Renal pelvis (tissue), 12 donors: ENCODE data around the gene IL12RB1. TPM values are rescaled to one million over a fixed set of nuclear protein-coding genes. Genes with fewer than 3 reads are reported as not detected.

Experiments used
- DNase-seq: peaks from one replicate; pipeline ENCODE4 v3.0.0-alpha.2; 2013
- long read RNA-seq, 16 experiments: transcript quantifications; one replicate each; lab custom pipeline, GENCODE V29; 2026
- polyA plus RNA-seq, 3 donors: library from polyadenylated mRNA; unstranded; fragments of 120-200 nt; gene quantifications; one replicate each; pipeline ENCODE4 v1.2.1, GENCODE V29; 2013; ENCODE audit not compliant: insufficient read length in 3 of 3

The IL12RB1 gene
- polyA plus RNA-seq, result under 1 TPM; 0.18 to 0.27 (median 0.24) TPM
- long read RNA-seq, donor 1, result 0 reads
- long read RNA-seq, donor 2, result 0 reads
- long read RNA-seq, donor 3, result 0 reads
- long read RNA-seq, donor 4, result 0 reads
- long read RNA-seq, donor 5, result 0 reads
- long read RNA-seq, donor 6, result 0 reads
- long read RNA-seq, donor 7, result 0 reads
- long read RNA-seq, donor 8, result 0 reads
- long read RNA-seq, donor 9, result 0 reads
- long read RNA-seq, donor 10, result 0 reads
- long read RNA-seq, donor 11, result 0 reads
- long read RNA-seq, donor 12, result 0 reads
- long read RNA-seq, donor 13, result 0 reads
- long read RNA-seq, donor 14, result 0 reads
- long read RNA-seq, donor 15, result 0 reads
- long read RNA-seq, donor 16, result 0 reads

DNA sequence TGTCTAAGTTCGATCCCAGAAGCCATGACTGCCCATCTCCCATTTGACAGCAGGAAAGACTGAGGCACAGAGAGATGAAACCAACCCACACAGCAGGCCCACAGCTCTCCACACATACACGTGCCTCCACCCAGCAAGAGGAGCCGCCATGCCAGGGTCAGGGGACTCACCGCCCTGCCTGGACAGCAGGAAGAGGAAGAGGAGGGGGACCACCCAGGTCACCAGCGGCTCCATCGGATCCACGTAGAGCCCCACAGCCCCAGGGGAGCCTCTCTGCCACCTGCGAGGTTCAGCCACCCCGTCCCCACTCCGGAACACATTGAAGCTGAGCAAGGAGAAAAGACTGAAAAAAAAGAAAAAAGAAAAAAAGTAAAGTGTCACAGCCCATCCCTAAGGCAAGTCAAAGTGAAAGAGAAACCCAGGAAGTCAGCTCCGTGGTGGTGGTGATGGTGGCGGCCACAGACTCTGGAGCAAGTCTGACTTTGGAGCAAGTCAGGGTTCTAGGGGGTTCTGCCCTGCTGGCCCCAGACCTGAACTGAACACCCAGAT lies at the start of gene IL12RB1:
Gene IL12RB1 (minus strand): TSS at position 345 of the 549 bp plus-strand sequence. CDS start 111 bp downstream, at position 234.
- DNase-seq, result no peak

DNA sequence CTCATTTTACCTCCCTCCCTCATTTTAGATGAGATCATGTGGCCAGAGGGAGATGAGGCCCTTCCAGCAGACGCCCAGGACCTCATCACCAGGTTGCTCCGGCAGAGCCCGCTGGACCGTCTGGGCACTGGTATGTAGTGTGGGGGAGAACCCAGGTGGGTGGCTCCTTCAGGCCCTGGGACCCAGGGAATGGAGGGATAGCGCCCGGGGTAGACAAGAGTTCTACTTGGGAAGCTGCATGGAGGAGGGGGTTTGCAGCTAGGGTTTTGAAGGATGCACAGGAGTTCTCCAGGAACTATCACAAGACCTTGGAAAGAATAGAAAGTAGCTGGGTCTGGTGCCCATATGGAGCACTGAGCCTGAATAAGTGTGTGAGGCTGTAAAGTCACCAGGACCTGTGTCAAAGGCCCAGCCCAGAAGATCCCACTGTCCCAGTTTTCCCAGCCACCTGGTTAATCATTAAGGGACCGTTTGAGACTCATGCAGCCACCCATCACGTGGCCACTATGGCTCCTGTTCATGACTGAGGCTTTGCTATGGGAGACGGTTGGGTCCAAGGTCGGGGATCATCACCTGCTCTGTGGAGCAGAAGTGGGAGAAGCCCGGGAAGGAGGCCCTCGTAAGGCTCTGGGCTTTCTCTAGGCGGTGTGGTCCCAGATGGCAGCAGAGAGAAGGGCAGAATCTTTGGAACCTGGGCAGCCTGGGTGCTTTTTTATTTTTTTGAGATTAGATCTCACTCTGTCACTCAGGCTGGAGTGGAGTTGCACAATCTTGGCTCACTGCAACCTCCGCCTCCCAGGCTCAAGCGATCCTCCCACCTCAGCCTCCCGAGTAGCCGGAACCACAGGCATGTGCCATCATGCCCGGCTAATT lies 49.2 kb upstream of the IL12RB1 start:
- no peak for DNase-seq

GRCh38 chr19:18131841-18132596 lies 45.3 kb upstream of the IL12RB1 start:
- no peak for DNase-seq

GRCh38 chr19:18130523-18131242 lies 43.9 kb upstream of the IL12RB1 start:
- DNase-seq, result no peak

DNA sequence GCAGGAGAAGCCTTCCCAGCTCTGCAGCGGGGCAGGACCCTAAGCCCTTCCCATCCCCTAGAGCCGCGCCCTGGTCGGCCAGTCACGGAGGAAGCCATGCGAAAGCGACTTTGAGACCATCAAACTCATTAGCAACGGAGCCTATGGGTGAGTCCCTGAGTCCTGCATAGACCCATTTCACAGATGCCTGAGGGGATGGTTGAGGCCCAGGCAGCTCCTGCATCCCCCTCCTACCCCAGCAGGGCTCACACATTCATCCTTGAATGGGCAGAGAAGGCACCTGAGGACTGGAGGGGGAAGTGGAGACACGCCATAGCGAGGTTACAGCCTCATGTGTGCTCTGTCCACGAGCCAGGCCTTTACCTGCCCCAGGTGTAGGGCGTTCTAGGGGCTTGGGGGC lies 42.1 kb upstream of the IL12RB1 start:
- DNase-seq, result no peak

DNA sequence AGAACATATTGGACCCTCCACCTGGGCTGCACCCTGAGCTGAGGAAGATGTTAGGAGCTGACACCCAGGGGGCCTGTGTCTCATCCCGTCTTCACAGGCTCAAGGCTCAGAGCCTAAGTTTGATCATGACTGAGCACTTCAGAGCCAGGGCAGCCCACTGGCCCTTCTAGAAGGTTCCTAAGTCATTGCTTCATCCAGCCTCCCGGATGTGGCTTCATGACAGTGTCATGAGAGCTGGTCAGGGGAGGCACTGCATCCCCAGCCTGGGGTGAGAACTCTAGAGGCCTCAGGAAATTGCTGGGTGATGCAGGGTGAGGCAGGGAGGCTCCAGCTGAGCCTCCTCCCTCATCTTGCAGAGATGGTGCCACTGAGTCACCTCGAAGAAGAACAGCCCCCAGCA lies 41.3 kb upstream of the IL12RB1 start:
- no peak for DNase-seq

- DNase-seq, result no peak
Observed at GRCh38 chr19:18126097-18126496, 39.4 kb upstream of the IL12RB1 start.

- DNase-seq, result no peak
Observed at GRCh38 chr19:18123819-18124218, 37.1 kb upstream of the IL12RB1 start.

GRCh38 chr19:18122860-18123795 lies 36.4 kb upstream of the IL12RB1 start:
- no peak for DNase-seq

DNA sequence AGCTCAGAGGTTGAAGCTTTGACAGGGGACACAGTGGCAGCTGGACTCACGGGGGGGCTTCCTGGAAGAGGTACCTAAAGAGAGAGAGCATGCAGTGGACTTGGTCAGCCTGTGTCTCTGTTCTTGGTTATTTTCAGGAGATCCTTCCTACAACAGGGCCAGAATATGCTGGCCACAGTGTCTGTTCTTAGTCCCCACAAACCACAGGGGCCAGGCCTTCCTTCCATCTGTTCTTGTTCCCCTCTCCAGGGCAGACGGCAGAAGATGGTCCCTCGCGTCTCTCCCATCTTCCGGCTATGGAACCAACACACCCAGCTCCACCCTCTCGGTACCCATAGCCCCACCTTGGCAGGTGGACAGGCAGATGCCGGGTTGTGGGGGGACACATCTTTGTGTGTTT lies 35.7 kb upstream of the IL12RB1 start:
- DNase-seq, result no peak

DNA sequence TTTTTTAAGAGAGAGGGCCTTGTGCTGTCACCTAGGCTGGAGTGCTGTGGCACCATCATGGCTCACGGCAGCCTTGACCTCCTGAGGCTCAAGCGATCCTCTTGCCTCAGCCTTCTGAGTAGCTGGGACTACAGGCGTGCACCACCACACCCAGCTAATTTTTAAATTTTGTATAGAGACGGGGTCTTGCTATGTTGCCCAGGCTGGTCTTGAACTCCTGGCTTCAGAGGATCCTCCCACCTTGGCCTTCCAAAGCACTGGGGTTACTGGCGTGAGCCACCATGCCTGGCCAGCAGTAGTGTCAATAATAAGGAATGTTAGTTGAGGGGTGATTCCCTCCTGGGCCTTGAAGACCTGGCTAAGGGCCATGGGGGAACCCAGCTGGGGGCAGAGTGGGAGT lies 34.4 kb upstream of the IL12RB1 start:
- no peak for DNase-seq

GRCh38 chr19:18120127-18120526 lies 33.4 kb upstream of the IL12RB1 start:
- DNase-seq, result no peak

DNA sequence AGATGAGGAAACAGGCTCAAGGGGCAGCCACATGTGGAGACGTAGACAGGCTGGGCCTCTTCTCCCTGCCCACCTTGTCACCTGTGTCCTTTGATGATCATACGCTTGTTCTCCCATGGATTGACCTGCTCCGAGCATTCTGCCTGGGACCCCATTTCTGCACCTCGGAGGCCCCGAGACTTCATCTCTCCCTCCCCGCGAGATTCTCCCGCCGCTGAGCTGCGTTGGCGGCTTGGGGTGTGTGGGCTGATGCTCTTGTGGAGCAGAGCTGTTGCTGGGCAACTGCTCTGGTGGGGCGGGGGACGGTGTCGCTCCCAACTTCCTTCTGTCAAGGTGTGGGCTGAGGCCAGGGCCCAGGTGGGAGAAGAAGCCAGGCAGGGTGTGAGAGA lies 33.0 kb upstream of the IL12RB1 start:
- no peak for DNase-seq

DNA sequence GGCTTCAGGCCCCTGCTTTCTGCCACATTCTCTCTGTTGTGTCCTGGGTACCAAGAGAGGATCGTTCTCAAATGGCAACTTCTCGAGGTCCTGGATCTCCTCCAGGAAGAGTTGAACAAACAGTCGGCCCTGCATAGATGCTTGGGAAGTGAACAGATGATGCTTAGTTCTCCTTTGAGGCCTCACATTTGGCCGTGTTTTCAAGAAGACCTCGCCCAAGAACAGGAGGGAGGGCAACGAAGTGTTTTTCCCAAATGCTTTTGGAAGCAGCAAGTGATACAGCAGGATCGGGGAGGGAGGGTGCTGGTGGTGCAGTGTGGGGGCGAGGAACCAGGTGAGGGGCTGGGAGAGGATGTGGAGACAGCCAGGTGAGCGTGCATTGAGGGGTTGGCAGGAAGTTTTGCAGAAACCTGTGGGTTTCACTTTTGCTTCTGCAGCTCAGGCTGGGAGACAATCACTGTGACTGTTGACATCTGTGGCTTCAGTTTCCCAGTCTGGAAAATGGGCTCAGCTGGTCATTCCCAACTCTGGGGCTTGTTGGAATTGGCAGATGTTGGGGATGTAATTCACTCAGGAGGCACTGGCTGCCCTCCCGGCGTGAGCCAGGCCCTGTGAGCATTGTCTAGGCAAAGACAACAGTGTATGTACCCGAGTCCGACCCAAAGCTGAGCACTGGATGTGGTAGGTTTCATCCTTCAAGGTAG lies 32.4 kb upstream of the IL12RB1 start:
- no peak for DNase-seq

- no peak for DNase-seq
Observed at GRCh38 chr19:18118420-18119012, 31.8 kb upstream of the IL12RB1 start.

GRCh38 chr19:18117692-18118378 lies 31.1 kb upstream of the IL12RB1 start:
- peak; percentile 84 for DNase-seq

DNA sequence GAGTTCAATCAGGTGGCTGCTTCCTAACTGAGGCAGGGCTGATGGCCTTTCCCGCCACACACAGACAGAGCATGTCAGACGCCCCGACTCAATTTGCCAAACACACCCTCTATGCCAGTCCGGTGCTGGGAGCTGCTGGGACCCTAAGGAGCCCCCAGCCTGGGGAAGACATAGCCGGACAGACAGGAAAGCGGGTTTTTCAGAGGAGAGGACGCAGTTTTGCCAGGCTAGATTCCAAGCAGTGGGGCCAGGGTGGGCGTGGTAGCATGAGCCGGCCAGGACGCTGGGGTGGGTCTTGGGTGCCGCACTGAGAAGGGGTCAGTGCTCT lies 30.6 kb upstream of the IL12RB1 start:
- no peak for DNase-seq

DNA sequence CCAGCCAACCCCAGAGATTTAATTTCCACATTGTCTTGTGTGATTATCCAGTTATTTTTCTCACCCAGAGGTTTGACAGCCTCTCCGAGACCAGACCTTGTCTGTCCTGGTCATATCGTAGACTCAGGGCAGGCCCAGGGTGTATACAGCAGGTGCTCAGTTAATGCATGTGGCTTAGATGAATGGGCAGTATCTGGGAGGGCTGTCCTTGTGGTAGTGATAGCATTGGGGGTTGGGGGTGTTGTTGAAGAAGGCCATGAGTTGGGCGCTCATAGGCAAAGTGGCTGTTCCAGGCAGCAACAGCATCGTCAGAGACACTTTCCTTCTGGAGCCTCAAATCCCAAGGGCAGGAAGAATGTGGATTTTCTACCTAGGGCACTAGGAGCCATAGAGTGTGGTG lies 27.7 kb upstream of the IL12RB1 start:
- no peak for DNase-seq

- DNase-seq, result no peak
Observed at GRCh38 chr19:18113827-18114226, 27.1 kb upstream of the IL12RB1 start.
